ENCODE measurements around the gene ASTN2.

DNA sequence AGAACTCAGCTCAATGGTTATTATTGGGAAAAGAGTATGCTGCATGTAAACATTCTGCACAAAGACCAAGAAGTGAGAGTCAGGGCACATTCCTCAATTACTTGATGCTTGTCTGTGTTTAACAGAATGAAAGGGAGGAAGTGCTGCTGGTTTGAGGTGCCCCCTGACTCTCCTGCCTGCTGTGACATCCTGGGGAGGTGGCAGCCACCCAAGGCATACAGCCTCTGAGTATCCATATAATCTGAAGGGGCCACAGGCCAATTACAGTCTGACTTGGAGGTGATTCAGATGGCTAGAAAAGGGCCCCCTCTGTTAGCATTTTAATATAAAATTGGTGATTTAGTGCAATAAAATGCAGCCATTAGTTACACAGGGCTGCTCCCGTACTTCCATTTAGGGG, 313.8 kb downstream of the ASTN2 start:
- TF ChIP-seq, protein P1, sequence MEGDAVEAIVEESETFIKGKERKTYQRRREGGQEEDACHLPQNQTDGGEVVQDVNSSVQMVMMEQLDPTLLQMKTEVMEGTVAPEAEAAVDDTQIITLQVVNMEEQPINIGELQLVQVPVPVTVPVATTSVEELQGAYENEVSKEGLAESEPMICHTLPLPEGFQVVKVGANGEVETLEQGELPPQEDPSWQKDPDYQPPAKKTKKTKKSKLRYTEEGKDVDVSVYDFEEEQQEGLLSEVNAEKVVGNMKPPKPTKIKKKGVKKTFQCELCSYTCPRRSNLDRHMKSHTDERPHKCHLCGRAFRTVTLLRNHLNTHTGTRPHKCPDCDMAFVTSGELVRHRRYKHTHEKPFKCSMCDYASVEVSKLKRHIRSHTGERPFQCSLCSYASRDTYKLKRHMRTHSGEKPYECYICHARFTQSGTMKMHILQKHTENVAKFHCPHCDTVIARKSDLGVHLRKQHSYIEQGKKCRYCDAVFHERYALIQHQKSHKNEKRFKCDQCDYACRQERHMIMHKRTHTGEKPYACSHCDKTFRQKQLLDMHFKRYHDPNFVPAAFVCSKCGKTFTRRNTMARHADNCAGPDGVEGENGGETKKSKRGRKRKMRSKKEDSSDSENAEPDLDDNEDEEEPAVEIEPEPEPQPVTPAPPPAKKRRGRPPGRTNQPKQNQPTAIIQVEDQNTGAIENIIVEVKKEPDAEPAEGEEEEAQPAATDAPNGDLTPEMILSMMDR (IDR thresholded peaks at IDR 0.05), result no peak
- no peak for TF ChIP-seq POLR2A (IDR thresholded peaks at IDR 0.05)

All from Peyer's patch (tissue), 4 donors.